Mesothelial cell of epicardium (in vitro differentiated cells): ENCODE measurements around the gene CALHM2. TPM values are rescaled to one million over a fixed set of nuclear protein-coding genes. Genes with fewer than 3 reads are reported as not detected.
A peak's percentile ranks its signal among the peaks of the same experiment; 100 is the strongest.

ENCODE experiments used
- DNase-seq, 2 experiments: peaks; one replicate each; pipeline ENCODE4 v3.0.0; 2021; ENCODE audit warnings: low spot score in 2 of 2; ENCODE audit not compliant: unreplicated experiment in 2 of 2
- H3K27ac Mint-ChIP-seq: 2 replicates; pipeline ENCODE4 v1.8.0; 2021; ENCODE audit warnings: mixed read lengths
- H3K27me3 Mint-ChIP-seq: 2 replicates; pipeline ENCODE4 v1.8.0; 2021; ENCODE audit warnings: low read depth, mixed read lengths
- H3K36me3 Mint-ChIP-seq: 2 replicates; pipeline ENCODE4 v1.8.0; 2021; ENCODE audit warnings: mixed read lengths
- H3K4me1 Mint-ChIP-seq: 2 replicates; pipeline ENCODE4 v1.8.0; 2021; ENCODE audit warnings: mixed read lengths
- H3K4me3 Mint-ChIP-seq: 2 replicates; pipeline ENCODE4 v1.8.0; 2021; ENCODE audit warnings: mild to moderate bottlenecking, moderate library complexity, mixed read lengths
- H3K9me3 Mint-ChIP-seq: 2 replicates; pipeline ENCODE4 v1.8.0; 2021; ENCODE audit warnings: mixed read lengths
- CTCF ChIP-seq: fragments of 200-600 bp; sonication (generic); IDR thresholded peaks from one replicate; pipeline ENCODE4 v1.5.0; 2021; ENCODE audit warnings: antibody characterized with exemption; ENCODE audit not compliant: unreplicated experiment
- total RNA-seq: library from RNA; stranded (reverse); gene quantifications from 3 replicates; pipeline ENCODE4 v1.2.1, GENCODE V29; 2021

Gene CALHM2
- total RNA-seq, result 4.3 to 6.0 TPM (median 5.6 TPM) in 3 replicates

GRCh38 chr10:103451831-103452505 is at the start of gene CALHM2:
Gene CALHM2, minus strand, starts transcription at chr10:103452370. Its CDS starts 2,429 bp downstream, at chr10:103449941.
- Mint-ChIP-seq H3K4me3 (peak within 1 kb of the TSS; percentile 59), H3K27me3 (no peaks in the 10 kb centered on the region), H3K36me3 (peaks cover 15% of the 10 kb centered on the region), H3K27ac (no peak within 1 kb of the TSS), H3K9me3 (no peaks in the 10 kb centered on the region), H3K4me1 (no peaks in the 10 kb centered on the region)
- no peak for TF ChIP-seq CTCF
- DNase-seq, result peak in 1 of 2 experiments; percentile 53

GRCh38 chr10:103501186-103501585 is 49.0 kb upstream of the CALHM2 start:
- peaks cover 82% of the 10 kb centered on the region for H3K27me3 Mint-ChIP-seq
- H3K4me3 Mint-ChIP-seq, result no peak overlapping the region

GRCh38 chr10:103500481-103500880 is 48.3 kb upstream of the CALHM2 start:
- Mint-ChIP-seq H3K4me3 (no peak overlapping the region), H3K27me3 (peaks cover 82% of the 10 kb centered on the region), H3K36me3 (no peaks in the 10 kb centered on the region), H3K27ac (no peak overlapping the region), H3K9me3 (no peaks in the 10 kb centered on the region), H3K4me1 (peaks cover 9% of the 10 kb centered on the region)
- no peak for DNase-seq
- no peak for TF ChIP-seq CTCF

More at GRCh38 chr10:103501186-103501585, 49.0 kb upstream of the CALHM2 start:
- H3K4me1 Mint-ChIP-seq, result peaks cover 9% of the 10 kb centered on the region
- H3K36me3 Mint-ChIP-seq, result no peaks in the 10 kb centered on the region
- no peak for TF ChIP-seq CTCF
- no peaks in the 10 kb centered on the region for H3K9me3 Mint-ChIP-seq
- no peak overlapping the region for H3K27ac Mint-ChIP-seq
- DNase-seq, result no peak

- no peak overlapping the region for H3K4me3 Mint-ChIP-seq
- H3K36me3 Mint-ChIP-seq, result no peaks in the 10 kb centered on the region
- H3K27me3 Mint-ChIP-seq, result peaks cover 86% of the 10 kb centered on the region
- DNase-seq, result no peak
- TF ChIP-seq CTCF, result no peak
- peaks cover 9% of the 10 kb centered on the region for H3K4me1 Mint-ChIP-seq
- no peak overlapping the region for H3K27ac Mint-ChIP-seq
- no peaks in the 10 kb centered on the region for H3K9me3 Mint-ChIP-seq
Observed at GRCh38 chr10:103499881-103500280, 47.7 kb upstream of the CALHM2 start.

GRCh38 chr10:103498936-103499638 is 46.9 kb upstream of the CALHM2 start:
- Mint-ChIP-seq H3K27ac (no peak overlapping the region), H3K4me3 (no peak overlapping the region), H3K4me1 (peaks cover 9% of the 10 kb centered on the region), H3K9me3 (no peaks in the 10 kb centered on the region), H3K36me3 (no peaks in the 10 kb centered on the region), H3K27me3 (peaks cover 86% of the 10 kb centered on the region)
- TF ChIP-seq CTCF, result no peak
- DNase-seq, result no peak
